HEK293 (cell line): ENCODE measurements around the gene MYLK4.

Source experiments
- FEZF1 ChIP-seq: fragments of 450-650 bp; formaldehyde crosslinking; IDR thresholded peaks from 2 replicates; pipeline ENCODE4 v1.5.1; 2016; ENCODE audit warnings: missing biosample characterization, missing genetic modification characterization
- GFI1B ChIP-seq: fragments of 450-650 bp; formaldehyde crosslinking; IDR thresholded peaks from 2 replicates; pipeline ENCODE4 v1.5.1; 2016; ENCODE audit warnings: missing biosample characterization, missing genetic modification characterization
- MYNN ChIP-seq: fragments of 450-650 bp; formaldehyde crosslinking; IDR thresholded peaks from 2 replicates; pipeline ENCODE4 v1.5.1; 2016; ENCODE audit warnings: missing biosample characterization, missing genetic modification characterization, borderline replicate concordance
- OSR2 ChIP-seq: fragments of 450-650 bp; formaldehyde crosslinking; IDR thresholded peaks from 2 replicates; pipeline ENCODE4 v1.5.1; 2016; ENCODE audit warnings: missing biosample characterization, missing genetic modification characterization
- RBAK ChIP-seq: fragments of 450-650 bp; formaldehyde crosslinking; IDR thresholded peaks from 2 replicates; pipeline ENCODE4 v1.5.1; 2016; ENCODE audit warnings: missing biosample characterization, missing genetic modification characterization
- SP3 ChIP-seq: fragments of 450-650 bp; formaldehyde crosslinking; IDR thresholded peaks from 2 replicates; pipeline ENCODE4 v1.5.1; 2016; ENCODE audit warnings: missing biosample characterization, missing genetic modification characterization
- WT1 ChIP-seq: fragments of 450-650 bp; formaldehyde crosslinking; IDR thresholded peaks from 2 replicates; pipeline ENCODE4 v1.5.1; 2016; ENCODE audit warnings: missing biosample characterization, missing genetic modification characterization
- ZBTB8A ChIP-seq: fragments of 450-650 bp; formaldehyde crosslinking; IDR thresholded peaks from 2 replicates; pipeline ENCODE4 v1.5.1; 2016; ENCODE audit warnings: missing biosample characterization, missing genetic modification characterization
- ZNF138 ChIP-seq: fragments of 450-650 bp; formaldehyde crosslinking; IDR thresholded peaks from 2 replicates; pipeline ENCODE4 v1.5.1; 2016; ENCODE audit warnings: missing biosample characterization, missing genetic modification characterization, borderline replicate concordance
- ZNF174 ChIP-seq: fragments of 450-650 bp; formaldehyde crosslinking; IDR thresholded peaks from 2 replicates; pipeline ENCODE4 v1.5.0; 2017; ENCODE audit warnings: missing biosample characterization, mild to moderate bottlenecking, missing genetic modification characterization
- ZNF24 ChIP-seq: fragments of 450-650 bp; formaldehyde crosslinking; IDR thresholded peaks from 2 replicates; pipeline ENCODE4 v1.5.1; 2016; ENCODE audit warnings: missing biosample characterization, missing genetic modification characterization
- ZNF404 ChIP-seq: fragments of 450-650 bp; formaldehyde crosslinking; IDR thresholded peaks from 2 replicates; pipeline ENCODE4 v1.5.1; 2017; ENCODE audit warnings: missing biosample characterization, missing genetic modification characterization
- ZNF510 ChIP-seq: fragments of 450-650 bp; formaldehyde crosslinking; IDR thresholded peaks from 2 replicates; pipeline ENCODE4 v1.5.1; 2018; ENCODE audit warnings: mild to moderate bottlenecking, missing genetic modification characterization, missing biosample characterization; ENCODE audit not compliant: insufficient replicate concordance
- ZNF521 ChIP-seq: fragments of 450-650 bp; formaldehyde crosslinking; IDR thresholded peaks from 2 replicates; pipeline ENCODE4 v1.5.1; 2017; ENCODE audit warnings: missing biosample characterization, mild to moderate bottlenecking, missing genetic modification characterization
- ZXDB ChIP-seq: fragments of 450-650 bp; formaldehyde crosslinking; IDR thresholded peaks from 2 replicates; pipeline ENCODE4 v1.5.1; 2016; ENCODE audit warnings: missing biosample characterization, missing genetic modification characterization
- TF ChIP-seq, protein P1 (sequence below): fragments of 450-650 bp; formaldehyde crosslinking; IDR thresholded peaks from 2 replicates; pipeline ENCODE4 v1.5.1; 2016; ENCODE audit warnings: missing biosample characterization, missing genetic modification characterization, borderline replicate concordance
- TF ChIP-seq, protein P2 (sequence below): fragments of 450-650 bp; formaldehyde crosslinking; IDR thresholded peaks from 2 replicates; pipeline ENCODE4 v1.5.1; 2016; ENCODE audit warnings: missing biosample characterization, missing genetic modification characterization
- TF ChIP-seq, protein P3 (sequence below): fragments of 450-650 bp; formaldehyde crosslinking; IDR thresholded peaks from 2 replicates; pipeline ENCODE4 v1.5.1; 2016; ENCODE audit warnings: missing biosample characterization, missing genetic modification characterization
- TF ChIP-seq, protein P4 (sequence below): fragments of 450-650 bp; formaldehyde crosslinking; IDR thresholded peaks from 2 replicates; pipeline ENCODE4 v1.5.1; 2016; ENCODE audit warnings: missing biosample characterization, missing genetic modification characterization
- TF ChIP-seq, protein P5 (sequence below): fragments of 450-650 bp; IDR thresholded peaks from 2 replicates; pipeline ENCODE4 v1.5.1; 2018; ENCODE audit warnings: missing biosample characterization, missing genetic modification characterization
- TF ChIP-seq, protein P6 (sequence below): fragments of 450-650 bp; formaldehyde crosslinking; IDR thresholded peaks from 2 replicates; pipeline ENCODE4 v1.5.1; 2017; ENCODE audit warnings: missing biosample characterization, mild to moderate bottlenecking, missing genetic modification characterization, moderate library complexity
- TF ChIP-seq, protein P7 (sequence below): fragments of 450-650 bp; formaldehyde crosslinking; conservative IDR thresholded peaks from 2 replicates; pipeline ENCODE4 v1.5.1; 2016; ENCODE audit warnings: low read depth, missing biosample characterization, missing genetic modification characterization
- TF ChIP-seq, protein P8 (sequence below): fragments of 450-650 bp; formaldehyde crosslinking; IDR thresholded peaks from 2 replicates; pipeline ENCODE4 v1.5.1; 2016; ENCODE audit warnings: missing biosample characterization, missing genetic modification characterization, low read depth

The MYLK4 gene

DNA sequence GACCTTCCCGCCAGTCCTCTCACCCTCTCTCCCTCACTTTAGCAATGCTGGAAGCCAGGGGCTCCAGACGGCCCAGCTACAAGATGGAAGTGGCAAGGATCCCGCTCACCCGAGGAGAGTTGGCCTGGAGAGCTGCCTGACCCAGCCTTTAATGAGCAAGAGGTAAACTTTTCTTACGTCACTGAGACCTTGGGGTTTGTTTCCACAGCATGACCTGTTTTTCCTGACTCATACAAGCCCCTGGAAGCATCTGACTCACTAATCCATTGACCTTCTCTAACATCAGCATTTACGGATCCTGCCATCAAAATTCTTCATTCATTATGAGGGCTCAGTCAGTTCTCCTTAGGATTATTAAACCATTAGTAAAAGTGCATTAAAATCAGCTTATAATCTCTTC lies 120.4 kb downstream of the MYLK4 start (continued):
- TF ChIP-seq FEZF1: no peak; the same call in 1 of the 2 replicates
- TF ChIP-seq, protein P1, sequence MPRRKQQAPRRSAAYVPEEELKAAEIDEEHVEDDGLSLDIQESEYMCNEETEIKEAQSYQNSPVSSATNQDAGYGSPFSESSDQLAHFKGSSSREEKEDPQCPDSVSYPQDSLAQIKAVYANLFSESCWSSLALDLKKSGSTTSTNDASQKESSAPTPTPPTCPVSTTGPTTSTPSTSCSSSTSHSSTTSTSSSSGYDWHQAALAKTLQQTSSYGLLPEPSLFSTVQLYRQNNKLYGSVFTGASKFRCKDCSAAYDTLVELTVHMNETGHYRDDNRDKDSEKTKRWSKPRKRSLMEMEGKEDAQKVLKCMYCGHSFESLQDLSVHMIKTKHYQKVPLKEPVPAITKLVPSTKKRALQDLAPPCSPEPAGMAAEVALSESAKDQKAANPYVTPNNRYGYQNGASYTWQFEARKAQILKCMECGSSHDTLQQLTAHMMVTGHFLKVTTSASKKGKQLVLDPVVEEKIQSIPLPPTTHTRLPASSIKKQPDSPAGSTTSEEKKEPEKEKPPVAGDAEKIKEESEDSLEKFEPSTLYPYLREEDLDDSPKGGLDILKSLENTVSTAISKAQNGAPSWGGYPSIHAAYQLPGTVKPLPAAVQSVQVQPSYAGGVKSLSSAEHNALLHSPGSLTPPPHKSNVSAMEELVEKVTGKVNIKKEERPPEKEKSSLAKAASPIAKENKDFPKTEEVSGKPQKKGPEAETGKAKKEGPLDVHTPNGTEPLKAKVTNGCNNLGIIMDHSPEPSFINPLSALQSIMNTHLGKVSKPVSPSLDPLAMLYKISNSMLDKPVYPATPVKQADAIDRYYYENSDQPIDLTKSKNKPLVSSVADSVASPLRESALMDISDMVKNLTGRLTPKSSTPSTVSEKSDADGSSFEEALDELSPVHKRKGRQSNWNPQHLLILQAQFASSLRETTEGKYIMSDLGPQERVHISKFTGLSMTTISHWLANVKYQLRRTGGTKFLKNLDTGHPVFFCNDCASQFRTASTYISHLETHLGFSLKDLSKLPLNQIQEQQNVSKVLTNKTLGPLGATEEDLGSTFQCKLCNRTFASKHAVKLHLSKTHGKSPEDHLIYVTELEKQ (tag by site-specific recombination): 0 out of 2 replicates have a peak, but pooled peaks have one; percentile 51
- 0 out of 2 replicates have a peak, but pooled peaks have one; percentile 14 for TF ChIP-seq ZBTB8A (tag by site-specific recombination)
- TF ChIP-seq OSR2: no peak; the same call in 1 of the 2 replicates
- TF ChIP-seq ZNF138: no peak
- TF ChIP-seq, protein P2, sequence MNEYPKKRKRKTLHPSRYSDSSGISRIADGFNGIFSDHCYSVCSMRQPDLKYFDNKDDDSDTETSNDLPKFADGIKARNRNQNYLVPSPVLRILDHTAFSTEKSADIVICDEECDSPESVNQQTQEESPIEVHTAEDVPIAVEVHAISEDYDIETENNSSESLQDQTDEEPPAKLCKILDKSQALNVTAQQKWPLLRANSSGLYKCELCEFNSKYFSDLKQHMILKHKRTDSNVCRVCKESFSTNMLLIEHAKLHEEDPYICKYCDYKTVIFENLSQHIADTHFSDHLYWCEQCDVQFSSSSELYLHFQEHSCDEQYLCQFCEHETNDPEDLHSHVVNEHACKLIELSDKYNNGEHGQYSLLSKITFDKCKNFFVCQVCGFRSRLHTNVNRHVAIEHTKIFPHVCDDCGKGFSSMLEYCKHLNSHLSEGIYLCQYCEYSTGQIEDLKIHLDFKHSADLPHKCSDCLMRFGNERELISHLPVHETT: 0 out of 2 replicates have a peak, but pooled peaks have one; percentile 56
- TF ChIP-seq, protein P3, sequence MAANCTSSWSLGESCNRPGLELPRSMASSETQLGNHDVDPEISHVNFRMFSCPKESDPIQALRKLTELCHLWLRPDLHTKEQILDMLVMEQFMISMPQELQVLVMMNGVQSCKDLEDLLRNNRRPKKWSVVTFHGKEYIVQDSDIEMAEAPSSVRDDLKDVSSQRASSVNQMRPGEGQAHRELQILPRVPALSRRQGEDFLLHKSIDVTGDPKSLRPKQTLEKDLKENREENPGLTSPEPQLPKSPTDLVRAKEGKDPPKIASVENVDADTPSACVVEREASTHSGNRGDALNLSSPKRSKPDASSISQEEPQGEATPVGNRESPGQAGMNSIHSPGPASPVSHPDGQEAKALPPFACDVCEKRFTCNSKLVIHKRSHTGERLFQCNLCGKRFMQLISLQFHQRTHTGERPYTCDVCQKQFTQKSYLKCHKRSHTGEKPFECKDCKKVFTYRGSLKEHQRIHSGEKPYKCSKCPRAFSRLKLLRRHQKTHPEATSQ (tag by site-specific recombination): no peak
- no peak for TF ChIP-seq RBAK (tag by site-specific recombination)
- peak; percentile 7 for TF ChIP-seq ZNF510 (tag by site-specific recombination)
- TF ChIP-seq, protein P4, sequence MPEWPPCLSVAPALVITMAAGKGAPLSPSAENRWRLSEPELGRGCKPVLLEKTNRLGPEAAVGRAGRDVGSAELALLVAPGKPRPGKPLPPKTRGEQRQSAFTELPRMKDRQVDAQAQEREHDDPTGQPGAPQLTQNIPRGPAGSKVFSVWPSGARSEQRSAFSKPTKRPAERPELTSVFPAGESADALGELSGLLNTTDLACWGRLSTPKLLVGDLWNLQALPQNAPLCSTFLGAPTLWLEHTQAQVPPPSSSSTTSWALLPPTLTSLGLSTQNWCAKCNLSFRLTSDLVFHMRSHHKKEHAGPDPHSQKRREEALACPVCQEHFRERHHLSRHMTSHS (tag by site-specific recombination): no peak
- TF ChIP-seq, protein P5, sequence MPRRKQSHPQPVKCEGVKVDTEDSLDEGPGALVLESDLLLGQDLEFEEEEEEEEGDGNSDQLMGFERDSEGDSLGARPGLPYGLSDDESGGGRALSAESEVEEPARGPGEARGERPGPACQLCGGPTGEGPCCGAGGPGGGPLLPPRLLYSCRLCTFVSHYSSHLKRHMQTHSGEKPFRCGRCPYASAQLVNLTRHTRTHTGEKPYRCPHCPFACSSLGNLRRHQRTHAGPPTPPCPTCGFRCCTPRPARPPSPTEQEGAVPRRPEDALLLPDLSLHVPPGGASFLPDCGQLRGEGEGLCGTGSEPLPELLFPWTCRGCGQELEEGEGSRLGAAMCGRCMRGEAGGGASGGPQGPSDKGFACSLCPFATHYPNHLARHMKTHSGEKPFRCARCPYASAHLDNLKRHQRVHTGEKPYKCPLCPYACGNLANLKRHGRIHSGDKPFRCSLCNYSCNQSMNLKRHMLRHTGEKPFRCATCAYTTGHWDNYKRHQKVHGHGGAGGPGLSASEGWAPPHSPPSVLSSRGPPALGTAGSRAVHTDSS: no peak
- TF ChIP-seq, protein P6, sequence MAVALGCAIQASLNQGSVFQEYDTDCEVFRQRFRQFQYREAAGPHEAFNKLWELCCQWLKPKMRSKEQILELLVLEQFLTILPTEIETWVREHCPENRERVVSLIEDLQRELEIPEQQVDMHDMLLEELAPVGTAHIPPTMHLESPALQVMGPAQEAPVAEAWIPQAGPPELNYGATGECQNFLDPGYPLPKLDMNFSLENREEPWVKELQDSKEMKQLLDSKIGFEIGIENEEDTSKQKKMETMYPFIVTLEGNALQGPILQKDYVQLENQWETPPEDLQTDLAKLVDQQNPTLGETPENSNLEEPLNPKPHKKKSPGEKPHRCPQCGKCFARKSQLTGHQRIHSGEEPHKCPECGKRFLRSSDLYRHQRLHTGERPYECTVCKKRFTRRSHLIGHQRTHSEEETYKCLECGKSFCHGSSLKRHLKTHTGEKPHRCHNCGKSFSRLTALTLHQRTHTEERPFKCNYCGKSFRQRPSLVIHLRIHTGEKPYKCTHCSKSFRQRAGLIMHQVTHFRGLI (tag by site-specific recombination): peak; percentile 31; the same call in 1 of the 2 replicates
- no peak for TF ChIP-seq MYNN (tag by site-specific recombination)
- TF ChIP-seq, protein P7, sequence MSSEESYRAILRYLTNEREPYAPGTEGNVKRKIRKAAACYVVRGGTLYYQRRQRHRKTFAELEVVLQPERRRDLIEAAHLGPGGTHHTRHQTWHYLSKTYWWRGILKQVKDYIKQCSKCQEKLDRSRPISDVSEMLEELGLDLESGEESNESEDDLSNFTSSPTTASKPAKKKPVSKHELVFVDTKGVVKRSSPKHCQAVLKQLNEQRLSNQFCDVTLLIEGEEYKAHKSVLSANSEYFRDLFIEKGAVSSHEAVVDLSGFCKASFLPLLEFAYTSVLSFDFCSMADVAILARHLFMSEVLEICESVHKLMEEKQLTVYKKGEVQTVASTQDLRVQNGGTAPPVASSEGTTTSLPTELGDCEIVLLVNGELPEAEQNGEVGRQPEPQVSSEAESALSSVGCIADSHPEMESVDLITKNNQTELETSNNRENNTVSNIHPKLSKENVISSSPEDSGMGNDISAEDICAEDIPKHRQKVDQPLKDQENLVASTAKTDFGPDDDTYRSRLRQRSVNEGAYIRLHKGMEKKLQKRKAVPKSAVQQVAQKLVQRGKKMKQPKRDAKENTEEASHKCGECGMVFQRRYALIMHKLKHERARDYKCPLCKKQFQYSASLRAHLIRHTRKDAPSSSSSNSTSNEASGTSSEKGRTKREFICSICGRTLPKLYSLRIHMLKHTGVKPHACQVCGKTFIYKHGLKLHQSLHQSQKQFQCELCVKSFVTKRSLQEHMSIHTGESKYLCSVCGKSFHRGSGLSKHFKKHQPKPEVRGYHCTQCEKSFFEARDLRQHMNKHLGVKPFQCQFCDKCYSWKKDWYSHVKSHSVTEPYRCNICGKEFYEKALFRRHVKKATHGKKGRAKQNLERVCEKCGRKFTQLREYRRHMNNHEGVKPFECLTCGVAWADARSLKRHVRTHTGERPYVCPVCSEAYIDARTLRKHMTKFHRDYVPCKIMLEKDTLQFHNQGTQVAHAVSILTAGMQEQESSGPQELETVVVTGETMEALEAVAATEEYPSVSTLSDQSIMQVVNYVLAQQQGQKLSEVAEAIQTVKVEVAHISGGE: no peak
- 0 out of 2 replicates have a peak, but pooled peaks have one; percentile 14 for TF ChIP-seq GFI1B (tag by site-specific recombination)
- TF ChIP-seq SP3 (tag by site-specific recombination): no peak
- no peak for TF ChIP-seq ZNF521 (tag by site-specific recombination)
- TF ChIP-seq, protein P8, sequence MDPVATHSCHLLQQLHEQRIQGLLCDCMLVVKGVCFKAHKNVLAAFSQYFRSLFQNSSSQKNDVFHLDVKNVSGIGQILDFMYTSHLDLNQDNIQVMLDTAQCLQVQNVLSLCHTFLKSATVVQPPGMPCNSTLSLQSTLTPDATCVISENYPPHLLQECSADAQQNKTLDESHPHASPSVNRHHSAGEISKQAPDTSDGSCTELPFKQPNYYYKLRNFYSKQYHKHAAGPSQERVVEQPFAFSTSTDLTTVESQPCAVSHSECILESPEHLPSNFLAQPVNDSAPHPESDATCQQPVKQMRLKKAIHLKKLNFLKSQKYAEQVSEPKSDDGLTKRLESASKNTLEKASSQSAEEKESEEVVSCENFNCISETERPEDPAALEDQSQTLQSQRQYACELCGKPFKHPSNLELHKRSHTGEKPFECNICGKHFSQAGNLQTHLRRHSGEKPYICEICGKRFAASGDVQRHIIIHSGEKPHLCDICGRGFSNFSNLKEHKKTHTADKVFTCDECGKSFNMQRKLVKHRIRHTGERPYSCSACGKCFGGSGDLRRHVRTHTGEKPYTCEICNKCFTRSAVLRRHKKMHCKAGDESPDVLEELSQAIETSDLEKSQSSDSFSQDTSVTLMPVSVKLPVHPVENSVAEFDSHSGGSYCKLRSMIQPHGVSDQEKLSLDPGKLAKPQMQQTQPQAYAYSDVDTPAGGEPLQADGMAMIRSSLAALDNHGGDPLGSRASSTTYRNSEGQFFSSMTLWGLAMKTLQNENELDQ (tag by site-specific recombination): no peak
- TF ChIP-seq ZNF174 (tag by site-specific recombination): no peak
- peak; percentile 42; the same call in 1 of the 2 replicates for TF ChIP-seq ZNF24 (tag by site-specific recombination)
- no peak for TF ChIP-seq ZNF404 (tag by site-specific recombination)
- TF ChIP-seq WT1 (tag by site-specific recombination): no peak
- TF ChIP-seq ZXDB (tag by site-specific recombination): peak; percentile 87
